Measurements from ENCODE around the gene ADH1A.

- no peak for TF ChIP-seq CTCF (conservative IDR thresholded peaks at IDR 0.05; ENCODE audit: low read length)
- no peak for TF ChIP-seq EZH2phosphoT487 (IDR thresholded peaks at IDR 0.05; ENCODE audit: borderline replicate concordance, low read depth, low read length)
Observed at GRCh38 chr4:99329876-99330275, 39.1 kb upstream of the ADH1A start.

Measured in OCI-LY7 (cell line).